Occipital lobe (tissue), 2 donors: Measurements from ENCODE around the gene PPP1R9B. TPM values are rescaled to one million over a fixed set of nuclear protein-coding genes. Genes with fewer than 3 reads are reported as not detected.

Experiments used
- DNase-seq: peaks from one replicate; lab custom pipeline; 2025; lab: John Stamatoyannopoulos, UW
- total RNA-seq: library from RNA; depleted of rRNA; stranded (reverse); fragments of >200 nt; gene quantifications from one replicate; pipeline ENCODE4 v1.2.3, GENCODE V29; 2014

PPP1R9B gene
- total RNA-seq, 1 donor from 2014 or later, result 69.9 TPM

DNA sequence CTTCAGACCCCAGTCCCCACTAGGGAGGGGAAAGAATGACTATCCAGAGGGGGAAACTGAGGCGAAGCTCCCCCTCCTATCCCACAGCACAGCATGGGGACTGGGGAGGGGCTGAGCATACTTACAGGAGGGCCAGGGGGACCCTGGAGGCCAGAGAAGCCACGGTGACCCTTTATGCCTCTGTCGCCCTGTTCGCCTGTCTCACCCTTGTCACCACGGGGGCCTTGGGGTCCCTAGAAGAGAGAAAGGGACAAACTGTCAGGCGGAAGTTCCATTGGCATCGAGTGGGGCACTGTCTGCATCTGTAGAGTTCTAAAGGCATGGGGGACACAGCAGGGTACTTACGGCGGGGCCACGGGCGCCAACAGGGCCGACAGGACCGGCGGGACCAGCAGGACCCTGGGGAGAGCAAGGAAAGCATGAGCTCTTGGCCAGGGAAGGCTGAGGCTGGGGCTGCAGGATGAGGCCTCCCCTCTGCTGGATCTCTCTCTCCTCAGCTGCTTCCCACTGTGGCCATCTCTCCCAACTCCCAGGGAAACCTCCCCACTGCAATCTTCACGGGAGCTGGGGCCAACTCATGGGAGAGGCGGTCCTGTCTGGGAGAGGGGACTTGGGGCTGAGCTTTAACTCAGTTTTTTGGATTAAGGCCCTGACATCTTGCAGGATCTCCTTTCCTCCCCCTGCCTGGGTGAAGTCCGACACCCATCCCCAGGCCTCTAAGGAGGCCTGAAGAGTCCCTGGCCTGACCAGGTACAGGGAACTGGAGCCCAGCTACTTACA, 37.5 kb upstream of the PPP1R9B start:
- no peak for DNase-seq

DNA sequence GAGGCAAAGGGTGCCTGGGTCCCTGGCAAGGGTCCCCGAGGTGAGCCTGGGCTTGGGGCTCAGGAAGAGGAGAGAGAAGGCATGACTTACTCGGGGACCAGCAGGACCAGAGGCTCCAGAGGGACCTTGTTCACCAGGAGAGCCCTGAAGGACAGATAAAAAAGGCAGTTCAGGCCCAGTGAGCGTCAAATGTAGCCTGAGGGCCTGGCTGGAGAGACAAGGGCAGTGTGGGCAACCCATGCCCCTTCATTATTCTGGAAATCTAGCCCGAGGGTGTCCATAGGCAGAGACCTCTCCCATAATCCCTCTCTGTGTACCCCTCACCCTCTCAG, 36.9 kb upstream of the PPP1R9B start:
- no peak for DNase-seq

DNA sequence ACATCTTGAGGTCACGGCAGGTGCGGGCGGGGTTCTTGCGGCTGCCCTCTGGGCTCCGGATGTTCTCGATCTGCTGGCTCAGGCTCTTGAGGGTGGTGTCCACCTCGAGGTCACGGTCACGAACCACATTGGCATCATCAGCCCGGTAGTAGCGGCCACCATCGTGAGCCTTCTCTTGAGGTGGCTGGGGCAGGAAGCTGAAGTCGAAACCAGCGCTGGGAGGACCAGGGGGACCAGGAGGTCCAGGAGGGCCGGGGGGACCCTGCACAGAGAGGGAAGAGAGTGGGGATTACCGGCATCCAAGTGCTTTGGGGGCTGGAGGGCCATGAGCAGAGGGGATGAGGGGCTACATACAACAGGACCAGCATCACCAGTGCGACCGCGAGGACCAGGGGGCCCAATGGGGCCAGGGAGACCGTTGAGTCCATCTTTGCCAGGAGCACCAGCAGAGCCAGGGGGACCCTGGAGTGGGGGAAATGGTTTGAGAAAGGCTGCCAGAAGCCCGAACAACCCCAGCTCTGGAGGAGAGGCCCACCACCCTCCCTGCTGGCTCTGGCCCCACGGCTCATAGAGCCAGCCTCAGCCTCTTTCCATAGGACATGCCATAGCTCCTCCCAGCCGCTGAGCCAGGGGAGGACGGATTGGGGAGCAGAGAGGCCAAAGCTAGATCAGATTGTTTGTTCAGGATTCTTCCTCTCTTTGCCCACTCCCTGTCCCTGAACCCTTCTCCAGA, 36.4 kb upstream of the PPP1R9B start:
- no peak for DNase-seq

DNA sequence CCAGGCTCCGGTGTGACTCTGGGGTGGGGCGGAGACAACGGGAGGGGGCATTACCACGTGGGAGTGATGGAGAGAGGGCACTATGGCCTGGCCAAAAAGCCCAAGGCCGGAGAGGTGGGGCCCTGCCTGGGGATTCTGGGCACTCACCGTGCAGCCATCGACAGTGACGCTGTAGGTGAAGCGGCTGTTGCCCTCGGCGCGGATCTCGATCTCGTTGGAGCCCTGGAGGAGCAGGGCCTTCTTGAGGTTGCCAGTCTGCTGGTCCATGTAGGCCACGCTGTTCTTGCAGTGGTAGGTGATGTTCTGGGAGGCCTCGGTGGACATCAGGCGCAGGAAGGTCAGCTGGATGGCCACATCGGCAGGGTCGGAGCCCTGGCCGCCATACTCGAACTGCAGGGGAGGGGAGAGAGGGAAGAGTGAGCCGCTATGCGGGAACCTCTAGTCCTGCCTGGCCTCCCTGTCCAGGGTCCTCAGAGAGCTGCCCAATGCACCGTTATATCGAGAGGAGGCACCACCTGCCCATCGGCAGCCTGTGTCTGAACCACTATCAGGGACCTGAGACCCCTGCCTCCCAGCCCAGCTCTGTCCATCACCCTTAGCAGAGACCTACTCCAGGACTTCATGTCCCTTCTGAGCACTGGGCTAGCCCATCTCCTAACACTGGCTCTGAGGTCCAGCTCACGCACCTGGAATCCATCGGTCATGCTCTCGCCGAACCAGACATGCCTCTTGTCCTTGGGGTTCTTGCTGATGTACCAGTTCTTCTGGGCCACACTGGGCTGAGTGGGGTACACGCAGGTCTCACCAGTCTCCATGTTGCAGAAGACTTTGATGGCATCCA, 35.4 kb upstream of the PPP1R9B start:
- no peak for DNase-seq

DNA sequence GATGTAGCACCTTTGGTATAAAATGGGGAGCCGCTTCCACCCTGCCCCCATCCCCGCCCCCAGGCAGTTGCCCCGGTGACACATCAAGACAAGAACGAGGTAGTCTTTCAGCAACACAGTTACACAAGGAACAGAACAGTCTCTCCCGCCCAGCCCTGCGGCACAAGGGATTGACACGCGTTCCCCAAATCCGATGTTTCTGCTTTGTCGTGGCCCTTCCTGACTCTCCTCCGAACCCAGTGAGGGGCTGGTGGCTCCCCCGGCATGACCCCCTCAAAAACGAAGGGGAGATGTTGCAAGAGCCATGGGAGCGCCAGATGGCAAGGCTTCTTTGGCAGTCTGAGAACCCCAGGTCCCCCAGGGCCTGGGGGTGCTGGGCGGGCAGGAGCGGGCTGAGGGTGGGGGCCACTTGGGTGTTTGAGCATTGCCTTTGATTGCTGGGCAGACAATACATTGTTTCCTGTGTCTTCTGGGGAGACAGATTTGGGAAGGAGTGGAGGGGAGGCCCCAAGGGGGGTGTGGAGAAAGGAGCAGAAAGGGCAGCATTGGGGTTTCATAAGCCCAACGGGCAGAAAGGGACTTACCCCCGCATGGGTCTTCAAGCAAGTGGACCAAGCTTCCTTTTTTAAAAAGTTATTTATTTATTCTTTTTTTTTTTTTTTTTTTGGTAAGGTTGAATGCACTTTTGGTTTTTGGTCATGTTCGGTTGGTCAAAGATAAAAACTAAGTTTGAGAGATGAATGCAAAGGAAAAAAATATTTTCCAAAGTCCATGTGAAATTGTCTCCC, 34.3 kb upstream of the PPP1R9B start:
- DNase-seq, result no peak

DNA sequence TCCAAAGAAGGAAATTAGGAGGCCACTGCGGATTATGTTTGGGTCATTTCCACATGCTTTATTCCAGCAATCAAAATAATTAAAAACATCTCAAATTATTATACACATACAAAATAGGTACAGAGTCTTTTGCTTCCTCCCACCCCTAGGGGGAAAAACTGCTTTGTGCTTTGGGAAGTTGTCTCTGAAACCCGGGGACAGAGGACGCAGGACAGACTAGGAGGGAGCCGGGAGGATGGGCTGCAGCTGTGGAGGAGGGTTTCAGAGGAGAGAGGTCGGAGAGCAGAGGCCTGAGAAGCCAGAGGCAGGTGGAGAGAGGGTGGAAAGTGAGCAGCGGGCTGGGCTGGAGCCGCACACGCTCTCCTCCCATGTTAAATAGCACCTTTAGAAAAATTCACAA, 33.6 kb upstream of the PPP1R9B start:
- DNase-seq, result no peak

DNA sequence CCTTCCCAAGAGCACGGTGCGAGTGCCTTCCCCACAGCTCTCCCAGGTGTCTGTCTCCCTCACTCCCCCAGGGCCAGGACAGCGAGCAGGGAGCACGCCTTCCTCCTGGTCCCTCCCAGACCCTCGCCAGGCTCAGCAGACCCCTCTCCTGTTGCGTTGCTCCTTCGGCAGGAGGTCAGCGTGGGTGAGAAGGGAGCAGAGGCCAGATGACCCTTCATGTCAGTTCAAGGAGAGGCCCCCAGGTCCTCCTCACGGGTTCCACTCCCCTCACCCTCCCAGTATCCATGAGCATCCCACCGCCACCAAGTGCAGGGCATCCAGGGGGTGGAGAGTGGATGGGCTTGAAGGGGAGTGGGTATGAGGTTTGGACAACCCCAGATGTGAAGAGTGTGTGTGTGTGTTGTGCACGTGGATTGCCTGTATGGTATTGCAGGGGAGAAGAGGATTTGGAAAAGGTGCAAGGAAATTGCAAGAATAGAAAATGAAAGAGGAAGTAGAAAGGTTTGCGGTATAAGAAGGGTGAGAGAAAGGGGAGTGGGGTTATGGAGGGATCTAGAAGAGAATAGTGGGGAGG, 33.0 kb upstream of the PPP1R9B start:
- no peak for DNase-seq

DNA sequence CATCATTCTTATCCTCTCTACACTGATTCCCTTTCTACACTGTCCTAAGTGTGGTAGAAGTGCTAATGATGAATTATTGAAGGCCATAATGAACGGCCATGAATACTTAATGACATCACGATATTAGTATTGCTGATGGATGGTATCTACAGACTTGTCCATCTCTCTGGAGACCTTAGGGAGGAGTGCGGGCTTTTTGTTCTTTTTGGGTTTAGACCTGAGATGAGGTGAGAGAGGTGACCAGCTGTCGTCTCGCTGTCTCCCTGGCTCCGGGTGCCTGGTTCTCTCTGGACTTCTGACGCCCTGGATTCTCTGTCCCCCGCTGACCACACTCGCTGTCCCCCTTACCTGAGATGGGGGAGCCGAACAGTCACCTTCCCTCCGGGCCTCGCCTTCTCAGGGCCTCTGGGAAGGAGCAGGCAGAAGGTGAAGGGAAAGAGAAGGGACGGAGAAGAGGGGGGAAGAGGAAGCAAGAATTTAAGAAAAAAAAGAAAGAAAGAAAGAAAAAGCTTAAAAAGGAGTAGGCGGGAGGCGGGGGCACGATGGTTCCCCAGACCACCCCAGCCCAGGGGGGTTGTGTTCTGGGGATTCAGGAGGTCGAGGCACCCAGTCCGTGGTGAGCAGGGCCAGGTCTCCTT, 32.4 kb upstream of the PPP1R9B start:
- no peak for DNase-seq

DNA sequence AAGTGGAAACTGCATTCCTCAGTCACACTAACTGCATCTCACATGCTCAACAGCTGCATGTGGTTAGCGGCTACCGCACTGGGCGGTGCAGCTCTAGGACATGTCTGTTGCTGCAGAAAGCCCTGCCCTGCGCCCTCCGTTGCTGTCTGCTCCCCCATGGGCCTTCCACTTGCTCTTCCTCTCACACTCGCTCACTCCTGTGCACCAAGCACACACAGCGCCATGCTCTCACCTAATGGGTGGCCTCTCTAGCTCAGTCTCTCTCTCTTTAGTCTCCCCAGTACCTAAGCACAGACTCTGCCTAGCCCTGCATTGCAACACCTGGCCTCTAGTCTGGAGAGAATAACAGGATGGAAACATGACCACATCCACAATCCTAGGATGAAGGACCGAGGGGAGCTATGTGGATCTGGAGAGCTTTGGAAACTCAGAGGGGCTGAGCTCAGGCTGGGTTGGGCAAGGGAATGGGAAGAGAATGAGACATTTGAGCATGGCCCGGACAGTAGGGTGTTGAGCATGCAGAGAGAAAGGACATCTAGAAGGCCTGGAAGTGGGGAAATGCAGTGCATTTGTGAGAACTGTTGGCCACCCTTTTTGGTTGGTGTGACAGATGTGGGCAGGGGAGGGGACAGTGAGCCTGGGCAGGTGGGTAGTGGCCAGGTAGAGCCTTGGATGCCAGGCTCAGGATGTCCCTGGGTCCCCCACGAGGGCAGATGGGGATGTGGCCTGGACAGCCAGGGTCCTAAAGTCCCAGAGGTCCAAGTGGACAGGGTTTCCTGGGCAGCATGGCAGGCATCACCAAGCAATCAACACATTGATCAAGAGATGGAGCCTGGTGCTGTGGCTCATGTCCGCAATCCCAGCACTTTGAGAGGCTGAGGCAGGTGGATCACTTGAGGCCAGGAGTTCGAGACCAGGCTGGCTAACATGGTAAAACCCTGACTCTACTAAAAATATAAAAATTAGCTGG, 31.4 kb upstream of the PPP1R9B start:
- DNase-seq, result no peak

DNA sequence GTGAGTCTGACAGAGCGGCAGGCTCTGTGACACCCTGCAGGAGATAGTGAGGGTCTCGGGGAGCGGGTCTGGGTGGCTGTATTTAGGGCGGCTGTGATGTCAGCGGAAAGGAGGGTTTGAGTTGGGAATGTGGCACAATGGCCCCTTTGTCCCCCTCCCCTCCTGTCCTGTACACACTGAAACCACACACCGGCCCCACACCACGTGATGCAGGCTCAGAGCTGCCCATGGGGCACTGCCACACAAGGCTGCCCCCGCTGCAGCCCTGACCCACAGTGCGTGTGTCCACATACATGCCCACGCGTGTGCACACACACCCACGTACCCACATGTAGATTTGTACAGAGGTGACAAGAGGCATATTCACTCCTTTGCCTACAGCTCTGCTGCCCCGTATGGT, 30.7 kb upstream of the PPP1R9B start:
- DNase-seq, result no peak

DNA sequence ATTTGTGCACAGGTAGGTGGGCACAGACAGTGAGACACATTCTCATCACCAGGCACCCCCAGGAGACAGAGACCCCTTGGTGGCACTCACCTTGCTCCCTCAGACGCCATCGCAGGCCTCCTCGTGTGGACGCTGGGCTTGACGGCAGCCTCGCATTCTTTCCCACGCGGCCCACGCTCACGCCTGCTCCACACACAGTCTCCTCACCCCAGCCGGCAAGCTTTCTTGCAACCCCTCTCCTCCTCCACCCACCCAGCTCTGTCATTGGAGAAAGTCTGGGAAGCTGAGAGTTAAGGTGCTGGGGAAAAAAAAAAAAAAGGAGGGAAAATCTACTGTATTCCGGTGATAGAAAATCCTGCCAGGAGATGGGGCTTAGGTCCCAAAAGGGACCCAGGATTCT, 30.1 kb upstream of the PPP1R9B start:
- DNase-seq, result no peak

DNA sequence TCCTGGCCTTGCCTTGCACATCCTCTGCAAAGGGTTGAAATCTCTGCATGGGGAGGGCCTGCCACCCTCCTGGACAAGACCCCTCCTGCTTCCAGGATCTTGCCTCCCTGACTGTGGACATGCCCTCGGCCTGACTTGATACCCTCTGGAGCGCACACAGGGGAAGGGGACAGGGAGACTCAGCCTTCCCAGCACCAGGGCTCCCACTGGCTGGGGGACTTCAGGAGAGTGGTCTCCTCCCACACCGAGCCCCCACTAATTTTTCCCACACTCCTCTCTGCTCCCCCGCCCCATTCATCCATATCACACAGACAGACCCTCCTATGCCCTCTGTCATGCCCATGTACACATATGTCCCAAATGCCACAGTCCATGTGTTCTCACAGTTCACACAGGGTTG, 29.6 kb upstream of the PPP1R9B start:
- DNase-seq, result no peak

DNA sequence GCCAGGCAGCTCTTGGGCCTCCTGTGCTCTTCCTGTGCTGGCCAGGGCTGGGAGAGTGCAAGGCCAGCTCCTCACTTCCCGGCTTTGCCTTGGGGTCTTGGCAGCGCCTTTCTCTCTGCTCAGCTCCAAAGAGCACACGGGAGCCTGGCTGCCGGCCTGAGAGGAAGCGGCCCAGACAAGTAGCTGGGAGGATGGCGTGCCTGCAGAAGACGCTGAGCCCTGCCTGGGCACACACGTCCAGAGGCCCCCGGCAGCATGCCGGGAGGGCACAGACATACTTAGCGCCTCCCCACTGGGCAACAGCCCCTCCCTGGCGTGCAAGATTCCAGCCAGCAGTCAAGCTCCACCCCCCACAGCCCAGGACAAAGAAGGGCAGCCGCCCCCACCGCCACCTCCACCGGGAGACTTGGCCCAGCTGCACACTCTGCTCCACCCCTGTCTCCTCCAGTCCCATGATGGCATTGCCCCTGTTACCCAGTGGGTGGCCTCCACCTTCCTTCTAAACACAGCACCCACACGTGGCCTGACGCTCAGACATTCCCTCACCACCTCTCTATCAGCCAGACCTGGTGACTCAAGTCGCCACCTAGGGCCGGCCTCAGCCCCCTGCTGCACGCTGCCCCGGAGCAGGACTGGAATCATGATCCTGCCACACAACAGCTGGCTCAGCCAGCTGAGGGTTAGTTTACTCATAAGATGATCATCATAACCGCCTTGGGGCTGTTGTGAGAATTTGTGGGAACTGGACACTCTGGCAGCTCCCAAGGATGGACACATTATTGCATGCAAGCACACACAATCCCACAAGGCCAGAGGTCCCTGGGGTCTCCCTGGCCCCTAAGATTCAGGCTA, 27.7 kb upstream of the PPP1R9B start:
- no peak for DNase-seq

DNA sequence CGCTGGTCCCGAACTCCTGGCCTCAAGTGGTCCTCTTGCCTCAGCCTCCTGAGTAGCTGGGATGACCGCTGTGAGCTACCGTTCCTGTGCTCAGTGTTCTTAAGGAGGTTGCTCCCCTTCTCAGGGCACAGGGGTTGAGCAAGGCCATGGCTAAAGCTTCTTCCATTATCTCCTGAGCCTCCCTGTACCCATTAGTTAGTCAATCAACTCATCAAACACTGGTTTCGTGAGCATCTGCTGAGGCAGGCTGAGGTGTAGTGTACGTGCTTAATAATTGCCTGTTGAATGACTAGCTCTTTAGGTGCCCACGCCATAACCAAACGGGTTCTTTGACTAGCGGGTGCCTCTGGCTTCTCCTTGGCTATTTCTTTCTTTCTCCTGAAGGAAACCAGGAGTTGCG, 27.0 kb upstream of the PPP1R9B start:
- DNase-seq, result no peak

DNA sequence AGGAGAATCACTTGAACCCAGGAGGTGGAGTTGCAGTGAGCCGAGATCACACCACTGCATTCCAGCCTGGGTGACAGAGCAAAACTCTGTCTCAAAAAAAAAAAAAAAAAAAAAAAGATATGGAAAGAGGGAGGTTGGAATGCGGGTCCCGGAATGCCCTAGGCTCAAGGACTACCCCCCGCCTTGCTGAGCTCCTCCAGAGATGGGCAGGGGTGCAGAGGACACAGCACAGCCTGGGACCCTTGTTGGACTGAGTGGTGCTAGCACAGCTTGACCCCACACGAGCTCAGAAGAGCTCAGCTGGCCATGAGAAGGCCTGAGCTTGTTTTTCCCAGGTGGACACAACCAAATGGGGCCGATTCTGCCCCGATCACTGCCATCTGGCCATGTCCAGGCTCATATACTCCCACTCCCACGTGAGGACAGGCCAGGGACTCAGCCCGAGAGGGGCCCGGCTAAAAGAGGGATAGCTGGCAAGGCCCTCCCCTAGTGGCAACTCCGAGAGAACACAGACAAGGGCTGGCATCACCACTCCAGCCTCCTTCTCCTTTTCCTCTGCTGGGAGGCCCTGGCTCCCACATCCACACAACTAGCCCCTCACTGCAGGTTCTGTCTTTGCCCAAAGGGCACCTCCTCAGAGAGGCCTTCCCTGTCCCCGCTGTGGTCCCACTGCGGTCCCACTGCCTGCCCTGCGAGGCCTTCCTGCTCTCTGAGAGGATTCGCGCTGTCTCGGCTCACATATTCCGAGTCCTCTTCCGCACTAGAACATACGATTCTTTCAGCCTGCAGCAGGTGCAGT, 26.3 kb upstream of the PPP1R9B start:
- DNase-seq, result no peak

DNA sequence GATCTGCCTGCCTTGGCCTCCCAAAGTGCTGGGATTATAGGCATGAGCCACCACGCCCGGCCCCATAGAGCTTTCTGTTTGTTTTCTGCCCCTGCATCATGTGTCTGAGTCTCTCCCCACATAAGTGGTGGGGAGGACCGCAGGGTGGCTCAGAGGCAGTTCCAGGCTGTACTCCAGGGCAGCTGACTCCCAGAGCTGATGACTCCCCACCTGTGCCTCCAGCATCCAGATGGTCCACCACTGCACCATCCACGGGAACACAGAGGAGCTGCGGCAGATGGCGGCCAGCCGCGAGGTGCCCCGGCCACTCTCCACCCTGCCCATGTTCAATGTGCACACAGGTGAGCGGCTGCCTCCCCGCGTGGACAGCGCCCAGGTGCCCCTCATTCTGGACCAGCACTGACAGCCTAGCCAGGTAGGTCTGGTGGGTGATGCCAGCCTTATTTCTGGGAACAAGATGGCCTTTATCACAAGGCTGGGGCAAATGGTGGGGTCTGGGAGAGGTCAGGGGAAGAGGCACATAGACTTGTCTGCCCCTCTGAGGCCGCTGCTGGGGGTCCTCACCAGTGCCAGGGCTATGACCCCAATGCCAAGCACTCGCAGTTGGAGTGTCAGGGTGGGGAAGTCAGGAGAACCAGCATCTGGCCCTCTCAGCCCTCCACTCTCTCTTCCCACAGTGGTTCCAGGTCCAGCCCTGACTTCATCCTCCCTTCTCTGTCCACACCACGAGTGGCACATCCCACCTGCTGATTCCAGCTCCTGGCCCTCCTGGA, 24.7 kb upstream of the PPP1R9B start:
- DNase-seq, result no peak

DNA sequence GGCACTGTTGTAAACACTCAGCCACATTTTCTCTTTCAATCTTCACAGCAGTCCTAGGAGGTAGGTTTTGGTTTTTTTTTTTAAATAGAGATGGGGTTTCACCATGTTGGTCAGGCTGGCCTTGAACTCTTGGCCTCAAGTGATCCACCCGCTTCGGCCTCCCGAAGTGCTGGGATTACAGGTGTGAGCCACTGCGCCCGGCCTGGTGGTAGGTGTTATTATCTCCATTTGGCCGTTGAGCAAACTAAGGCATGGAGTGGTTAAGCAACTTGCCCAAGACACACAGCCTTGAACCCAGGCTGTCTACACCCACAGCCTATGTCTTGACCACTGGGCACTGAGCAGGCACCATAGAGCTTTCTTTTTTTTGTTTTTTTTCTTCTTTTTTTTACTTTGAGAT, 24.0 kb upstream of the PPP1R9B start:
- DNase-seq, result no peak
